ENCODE results near the gene RAB34. TPM values are rescaled to one million over a fixed set of nuclear protein-coding genes. Genes with fewer than 3 reads are reported as not detected.
A peak's percentile ranks its signal among the peaks of the same experiment; 100 is the strongest.

RAB34 gene
- total RNA-seq, result 10 to 100 TPM; 10.4 to 17.3 TPM

GRCh38 chr17:28717578-28718332 lies at the start of gene RAB34:
Gene RAB34, minus strand, starts transcription at chr17:28717868. Its CDS starts 602 bp downstream, at chr17:28717266.
- ATAC-seq (replicated peaks in 1 of 2), result peak in 1 of 2 donors; percentile 15
- Mint-ChIP-seq H3K9me3 (no peaks in the 10 kb centered on the region), H3K36me3 (ENCODE audit: insufficient read depth in 2 of 2) (peaks cover 12 to 22% of the 10 kb centered on the region in 2 donors), H3K27me3 (ENCODE audit: low read depth) (peaks cover 6% of the 10 kb centered on the region), H3K4me3 (peak within 1 kb of the TSS; percentile 29 to 81), H3K27ac (no peak within 1 kb of the TSS), H3K4me1 (ENCODE audit: low read depth) (peaks cover 41% of the 10 kb centered on the region)
- peak; percentile 35 to 55 for DNase-seq

- no peaks in the 10 kb centered on the region for H3K27me3 Mint-ChIP-seq (ENCODE audit: low read depth)
- H3K9me3 Mint-ChIP-seq, result no peaks in the 10 kb centered on the region
- DNase-seq (no peak), ATAC-seq (replicated peaks in 1 of 2) (no peak)
- H3K36me3 Mint-ChIP-seq (ENCODE audit: insufficient read depth in 2 of 2), result peaks cover 2 to 5% of the 10 kb centered on the region in 2 donors
- H3K27ac Mint-ChIP-seq, result peak overlapping the region; percentile 31
- peak overlapping the region in 1 of 2 donors; percentile 47 for H3K4me3 Mint-ChIP-seq
- peaks cover 28% of the 10 kb centered on the region for H3K4me1 Mint-ChIP-seq (ENCODE audit: low read depth)
Observed at GRCh38 chr17:28765038-28765437, 47.4 kb upstream of the RAB34 start.

- H3K4me3 Mint-ChIP-seq, result peak overlapping the region in 1 of 2 donors; percentile 68
- H3K36me3 Mint-ChIP-seq (ENCODE audit: insufficient read depth in 2 of 2), result peaks cover 2 to 5% of the 10 kb centered on the region in 2 donors
- H3K27ac Mint-ChIP-seq, result peak overlapping the region; percentile 98
- H3K4me1 Mint-ChIP-seq (ENCODE audit: low read depth), result peaks cover 28% of the 10 kb centered on the region
- H3K27me3 Mint-ChIP-seq (ENCODE audit: low read depth), result no peaks in the 10 kb centered on the region
- peak; percentile 74 to 80 for DNase-seq
- H3K9me3 Mint-ChIP-seq, result no peaks in the 10 kb centered on the region
- ATAC-seq (replicated peaks in 1 of 2), result peak; percentile 21 to 35
Observed at GRCh38 chr17:28763804-28764266, 46.2 kb upstream of the RAB34 start.

- H3K9me3 Mint-ChIP-seq, result no peaks in the 10 kb centered on the region
- H3K4me3 Mint-ChIP-seq, result peak overlapping the region; percentile 21 to 68
- ATAC-seq (replicated peaks in 1 of 2), result peak; percentile 70 to 73
- peaks cover 2 to 7% of the 10 kb centered on the region in 2 donors for H3K36me3 Mint-ChIP-seq (ENCODE audit: insufficient read depth in 2 of 2)
- no peaks in the 10 kb centered on the region for H3K27me3 Mint-ChIP-seq (ENCODE audit: low read depth)
- peak overlapping the region; percentile 98 for H3K27ac Mint-ChIP-seq
- peaks cover 28% of the 10 kb centered on the region for H3K4me1 Mint-ChIP-seq (ENCODE audit: low read depth)
- DNase-seq, result no peak
Observed at GRCh38 chr17:28763137-28763799, 45.6 kb upstream of the RAB34 start.

- Mint-ChIP-seq H3K27me3 (ENCODE audit: low read depth) (no peaks in the 10 kb centered on the region), H3K27ac (peak overlapping the region; percentile 67), H3K36me3 (ENCODE audit: insufficient read depth in 2 of 2) (peaks cover 2 to 7% of the 10 kb centered on the region in 2 donors), H3K4me1 (ENCODE audit: low read depth) (peaks cover 21% of the 10 kb centered on the region), H3K4me3 (no peak overlapping the region), H3K9me3 (no peaks in the 10 kb centered on the region)
- no peak for DNase-seq
- no peak for ATAC-seq (replicated peaks in 1 of 2)
Observed at GRCh38 chr17:28760601-28761562, 43.2 kb upstream of the RAB34 start.

GRCh38 chr17:28759256-28759865 lies 41.7 kb upstream of the RAB34 start:
- H3K4me1 Mint-ChIP-seq (ENCODE audit: low read depth), result peaks cover 21% of the 10 kb centered on the region
- DNase-seq (no peak), ATAC-seq (replicated peaks in 1 of 2) (no peak)
- peaks cover 2 to 5% of the 10 kb centered on the region in 2 donors for H3K36me3 Mint-ChIP-seq (ENCODE audit: insufficient read depth in 2 of 2)
- no peak overlapping the region for H3K27ac Mint-ChIP-seq
- no peak overlapping the region for H3K4me3 Mint-ChIP-seq
- H3K27me3 Mint-ChIP-seq (ENCODE audit: low read depth), result no peaks in the 10 kb centered on the region
- H3K9me3 Mint-ChIP-seq, result no peaks in the 10 kb centered on the region

GRCh38 chr17:28758411-28759121 lies 40.9 kb upstream of the RAB34 start:
- Mint-ChIP-seq H3K4me3 (no peak overlapping the region), H3K4me1 (ENCODE audit: low read depth) (peaks cover 16% of the 10 kb centered on the region), H3K27ac (no peak overlapping the region), H3K27me3 (ENCODE audit: low read depth) (no peaks in the 10 kb centered on the region), H3K9me3 (no peaks in the 10 kb centered on the region), H3K36me3 (ENCODE audit: insufficient read depth in 2 of 2) (peaks cover 0 to 2% of the 10 kb centered on the region in 2 donors)
- ATAC-seq (replicated peaks in 1 of 2) (no peak), DNase-seq (no peak)

GRCh38 chr17:28756049-28756804 lies 38.6 kb upstream of the RAB34 start:
- Mint-ChIP-seq H3K4me1 (ENCODE audit: low read depth) (peaks cover under 1% of the 10 kb centered on the region), H3K9me3 (no peaks in the 10 kb centered on the region), H3K36me3 (ENCODE audit: insufficient read depth in 2 of 2) (peaks cover 0 to 4% of the 10 kb centered on the region in 2 donors), H3K27ac (peak overlapping the region; percentile 68), H3K4me3 (no peak overlapping the region), H3K27me3 (ENCODE audit: low read depth) (no peaks in the 10 kb centered on the region)
- ATAC-seq (replicated peaks in 1 of 2) (no peak), DNase-seq (no peak)

- DNase-seq, result no peak
- H3K36me3 Mint-ChIP-seq (ENCODE audit: insufficient read depth in 2 of 2), result peaks cover 0 to 4% of the 10 kb centered on the region in 2 donors
- H3K4me1 Mint-ChIP-seq (ENCODE audit: low read depth), result peaks cover 7% of the 10 kb centered on the region
Observed at GRCh38 chr17:28755486-28755885, 37.8 kb upstream of the RAB34 start.

GRCh38 chr17:28751600-28752366 lies 34.1 kb upstream of the RAB34 start:
- H3K36me3 Mint-ChIP-seq (ENCODE audit: insufficient read depth in 2 of 2), result peaks cover 0 to 7% of the 10 kb centered on the region in 2 donors
- ATAC-seq (replicated peaks in 1 of 2), result no peak

More at GRCh38 chr17:28755486-28755885, 37.8 kb upstream of the RAB34 start:
- Mint-ChIP-seq H3K27me3 (ENCODE audit: low read depth) (no peaks in the 10 kb centered on the region), H3K27ac (peak overlapping the region; percentile 27), H3K9me3 (no peaks in the 10 kb centered on the region), H3K4me3 (no peak overlapping the region)
- ATAC-seq (replicated peaks in 1 of 2), result no peak

More at GRCh38 chr17:28751600-28752366, 34.1 kb upstream of the RAB34 start:
- Mint-ChIP-seq H3K27ac (peak overlapping the region; percentile 40), H3K9me3 (no peaks in the 10 kb centered on the region), H3K4me3 (no peak overlapping the region), H3K4me1 (ENCODE audit: low read depth) (peaks cover 38% of the 10 kb centered on the region), H3K27me3 (ENCODE audit: low read depth) (no peaks in the 10 kb centered on the region)
- no peak for DNase-seq

Data from activated T-cell treated with anti-CD3 and anti-CD28 coated beads, Interleukin-2, amount 50 U/mL, for 72 hours (primary cell).